B cell (primary cell): ENCODE data around the gene VASH1.

Source experiments
- CTCF ChIP-seq: fragments of 200-600 bp; IDR thresholded peaks from one replicate; pipeline ENCODE4 v1.8.0; 2022; ENCODE audit warnings: antibody characterized with exemption, mild to moderate bottlenecking
- EZH2 ChIP-seq: IDR thresholded peaks from 2 replicates; pipeline ENCODE4 v1.6.1; 2012; ENCODE audit warnings: borderline replicate concordance, low read depth, mild to moderate bottlenecking, moderate library complexity, low read length; ENCODE audit not compliant: insufficient read depth, poor library complexity, severe bottlenecking

- TF ChIP-seq CTCF (no peak), EZH2 (no peak)
Observed at GRCh38 chr14:76771437-76771980, 10.2 kb downstream of the VASH1 start.
